RCC 7860 (cell line): ENCODE results near the gene CYP27B1.

Experiments used
- DNase-seq: peaks from one replicate; pipeline ENCODE4 v3.0.0-alpha.2; 2015; ENCODE audit warnings: low spot score
- FAIRE-seq: peaks from 2 replicates; lab custom pipeline; 2012; peaks lifted over from hg19 to GRCh38; lab: Jason Lieb, UNC

The CYP27B1 gene

DNA sequence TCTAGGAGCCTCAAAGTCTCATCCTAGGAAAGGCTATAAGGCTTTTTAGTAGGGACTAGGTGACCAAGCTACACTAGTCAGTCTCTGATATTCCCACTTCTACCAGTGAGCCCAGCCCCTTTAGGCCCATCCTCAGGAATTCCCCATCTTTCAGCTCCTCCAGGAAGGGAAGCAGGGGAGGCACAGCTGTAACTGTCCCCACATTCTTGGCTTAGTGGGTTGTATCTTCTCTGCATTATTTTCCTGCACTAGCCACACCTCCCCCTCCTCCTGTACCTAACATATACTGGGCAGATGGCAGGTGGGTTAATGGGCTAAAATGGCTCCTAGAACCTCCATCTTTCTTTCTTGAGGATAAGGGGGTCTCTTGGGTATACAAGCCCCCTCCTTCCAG is 424 bp upstream of the CYP27B1 start:
- no peak for FAIRE-seq

DNA sequence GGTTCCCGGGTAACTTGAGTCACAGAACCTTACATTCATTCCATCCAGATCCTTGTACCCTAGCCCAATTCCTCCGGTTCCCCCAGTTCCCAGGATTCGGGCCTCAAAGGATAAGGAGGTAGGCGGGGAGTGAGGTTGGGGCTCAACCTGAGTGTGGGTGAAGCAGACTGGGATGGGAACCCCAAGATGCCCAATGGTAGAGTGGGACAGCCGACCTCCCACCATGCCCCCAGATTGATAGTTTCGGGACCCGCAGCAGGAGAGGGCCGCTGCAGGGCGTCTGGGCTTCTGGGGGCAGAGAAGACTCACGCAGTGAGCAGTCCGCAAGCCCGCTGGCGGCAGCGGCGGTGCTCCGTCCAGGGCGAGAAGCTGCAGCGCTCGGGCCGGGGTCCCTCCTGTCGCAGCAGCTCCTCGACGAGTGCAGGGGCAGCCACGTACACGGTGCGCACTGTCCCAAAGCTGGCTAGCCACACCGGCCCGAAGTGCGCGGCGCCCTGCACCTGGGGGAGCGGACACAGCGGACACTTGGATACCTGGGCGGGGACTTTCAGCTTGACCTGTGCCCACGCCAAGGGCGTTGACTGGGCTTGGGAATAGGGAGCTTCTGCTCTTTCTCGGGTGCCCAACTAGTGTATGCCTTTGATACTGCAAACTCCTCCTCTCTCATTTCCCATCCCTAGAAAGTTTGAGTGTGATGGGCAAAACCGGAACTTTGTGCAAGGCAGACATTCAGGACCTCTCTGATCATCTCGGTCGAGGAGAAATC is 997 bp downstream of the CYP27B1 start:
- FAIRE-seq (no peak), DNase-seq (no peak)

More for the DNA sequence above, 424 bp upstream of the CYP27B1 start:
- no peak for DNase-seq

DNA sequence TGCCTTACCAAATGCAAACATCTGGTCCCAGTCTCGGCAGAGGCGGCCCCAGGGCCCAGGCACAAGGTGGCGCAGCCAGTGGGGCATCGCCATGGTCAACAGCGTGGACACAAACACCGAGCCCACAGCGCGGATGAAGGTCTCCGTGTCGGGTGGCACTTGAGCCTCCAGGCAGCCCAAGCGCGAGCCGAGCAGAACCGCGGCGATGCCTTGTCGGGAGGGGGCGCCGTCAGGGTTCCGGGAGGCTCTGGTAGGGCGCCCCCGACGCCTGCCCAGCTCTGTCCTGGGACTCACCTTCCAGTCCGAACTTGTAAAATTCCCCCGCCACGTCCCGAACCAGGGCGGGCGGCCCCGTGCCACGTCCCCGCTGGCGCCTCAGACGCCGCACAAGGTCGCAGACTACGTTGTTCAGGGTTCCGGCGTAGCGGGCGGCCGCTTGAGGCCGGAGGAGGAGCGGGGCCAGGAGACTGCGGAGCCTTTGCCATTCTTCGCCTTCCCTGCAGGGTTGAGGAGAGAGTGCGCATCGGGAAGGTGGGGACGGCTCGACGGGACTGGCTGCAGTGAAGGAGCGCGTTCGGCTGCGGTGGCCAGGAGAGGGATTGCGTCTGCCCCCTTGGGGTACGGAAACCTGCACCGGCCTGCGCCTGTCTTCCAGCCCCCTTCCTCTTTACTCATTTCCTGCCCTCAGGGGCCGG is 1.7 kb downstream of the CYP27B1 start:
- FAIRE-seq (no peak), DNase-seq (no peak)

DNA sequence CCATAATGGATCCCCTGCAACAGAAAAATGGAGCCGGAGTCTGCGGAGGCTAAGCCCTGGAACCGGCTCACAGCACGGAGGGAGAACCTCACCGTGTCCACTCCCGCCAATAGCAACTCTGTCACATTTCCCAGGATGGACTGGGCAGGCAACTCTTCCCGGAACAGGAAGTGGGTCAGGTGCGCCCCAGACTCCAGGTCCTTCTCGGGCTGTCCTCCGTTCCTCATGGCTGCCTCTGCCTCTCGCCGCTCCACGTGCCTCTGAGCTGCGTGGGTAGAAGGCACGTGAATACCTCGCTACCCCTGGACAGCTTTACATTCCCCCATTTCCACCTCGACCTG is 2.2 kb downstream of the CYP27B1 start:
- no peak for FAIRE-seq
- no peak for DNase-seq

DNA sequence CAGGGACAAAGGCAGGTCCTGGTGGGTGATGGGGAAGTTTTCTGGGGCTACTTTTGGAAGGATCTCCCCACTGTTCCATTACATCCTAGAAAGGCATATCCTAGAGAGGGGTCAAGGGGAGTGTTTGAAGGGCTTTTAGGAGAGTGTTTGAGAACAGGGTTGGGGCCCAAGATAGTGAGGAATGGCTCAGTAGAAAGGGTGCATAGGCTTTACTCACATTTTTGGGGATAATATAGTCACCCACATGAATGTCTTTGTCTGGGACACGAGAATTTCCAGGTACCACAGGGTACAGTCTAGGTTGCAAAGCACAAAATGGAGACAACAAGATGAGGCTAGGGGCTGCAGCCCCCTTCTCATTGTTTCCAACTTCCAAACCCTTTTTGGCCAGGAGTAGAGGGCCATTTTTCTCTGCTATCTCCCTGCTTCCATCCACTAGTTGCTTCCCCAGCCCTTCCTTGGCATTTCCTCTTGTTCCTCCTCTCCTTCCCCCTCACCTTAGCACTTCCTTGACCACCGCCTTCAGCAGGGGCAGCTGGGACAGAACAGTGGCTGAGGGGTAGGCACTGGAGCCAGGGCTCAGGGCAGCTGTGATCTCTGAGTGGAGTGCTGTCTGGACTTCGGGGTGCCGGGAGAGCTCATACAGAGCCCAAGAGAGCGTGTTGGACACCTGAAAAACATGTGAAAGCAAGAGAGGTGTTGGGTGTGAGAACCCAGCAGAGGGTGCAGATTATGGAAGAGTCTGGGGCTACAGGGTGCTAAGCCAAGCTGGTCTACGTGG is 2.8 kb downstream of the CYP27B1 start:
- FAIRE-seq, result no peak
- DNase-seq, result no peak

DNA sequence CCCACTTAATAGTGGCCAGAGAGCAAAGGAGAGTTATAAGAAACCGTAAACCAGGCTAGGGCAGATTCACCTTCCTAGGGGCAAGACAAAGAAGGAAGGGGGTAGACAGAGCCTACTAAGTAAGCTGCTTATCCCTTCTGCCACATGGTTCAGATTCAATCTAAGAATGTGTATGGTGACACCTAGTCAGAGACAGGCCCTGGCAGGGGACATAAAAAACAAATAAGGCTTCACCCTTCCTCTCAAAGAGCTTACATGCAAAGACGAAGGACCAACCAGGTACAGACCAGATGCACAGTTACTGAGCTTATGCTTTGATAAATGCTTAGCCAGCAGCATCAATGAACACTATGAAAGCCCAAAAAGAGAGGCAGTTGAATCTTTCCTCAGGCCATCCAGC is 4.4 kb downstream of the CYP27B1 start:
- FAIRE-seq (no peak), DNase-seq (no peak)

DNA sequence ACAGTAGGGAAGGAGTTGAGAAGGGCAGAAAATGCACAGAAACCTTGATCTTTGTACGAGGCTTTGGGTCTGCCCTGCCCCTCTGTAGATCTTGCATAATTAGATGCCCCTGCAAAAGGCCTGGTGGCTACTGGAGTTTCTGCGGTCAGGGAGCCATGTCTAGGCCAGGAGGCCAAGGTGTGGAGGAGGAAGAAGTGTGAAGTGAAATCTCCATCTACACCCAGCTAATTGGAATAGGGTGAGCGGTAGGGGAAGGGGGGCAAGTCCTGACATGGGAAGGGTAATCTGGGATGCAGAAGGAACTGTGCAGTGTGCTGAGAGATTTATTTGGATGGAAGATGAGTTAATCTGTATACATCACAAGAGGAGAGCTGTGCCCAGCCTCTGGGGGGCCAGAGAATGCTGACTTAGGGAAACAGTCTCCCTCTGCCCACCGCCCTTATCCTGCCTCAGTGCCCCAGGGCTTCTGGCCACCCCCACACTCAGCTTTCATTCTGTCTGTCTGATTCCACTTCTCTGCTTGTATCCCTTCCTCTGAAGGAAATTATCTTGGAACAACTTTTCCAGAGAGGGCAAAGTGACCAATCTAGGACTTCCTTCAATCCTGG is 5.4 kb downstream of the CYP27B1 start:
- no peak for DNase-seq
- no peak for FAIRE-seq

DNA sequence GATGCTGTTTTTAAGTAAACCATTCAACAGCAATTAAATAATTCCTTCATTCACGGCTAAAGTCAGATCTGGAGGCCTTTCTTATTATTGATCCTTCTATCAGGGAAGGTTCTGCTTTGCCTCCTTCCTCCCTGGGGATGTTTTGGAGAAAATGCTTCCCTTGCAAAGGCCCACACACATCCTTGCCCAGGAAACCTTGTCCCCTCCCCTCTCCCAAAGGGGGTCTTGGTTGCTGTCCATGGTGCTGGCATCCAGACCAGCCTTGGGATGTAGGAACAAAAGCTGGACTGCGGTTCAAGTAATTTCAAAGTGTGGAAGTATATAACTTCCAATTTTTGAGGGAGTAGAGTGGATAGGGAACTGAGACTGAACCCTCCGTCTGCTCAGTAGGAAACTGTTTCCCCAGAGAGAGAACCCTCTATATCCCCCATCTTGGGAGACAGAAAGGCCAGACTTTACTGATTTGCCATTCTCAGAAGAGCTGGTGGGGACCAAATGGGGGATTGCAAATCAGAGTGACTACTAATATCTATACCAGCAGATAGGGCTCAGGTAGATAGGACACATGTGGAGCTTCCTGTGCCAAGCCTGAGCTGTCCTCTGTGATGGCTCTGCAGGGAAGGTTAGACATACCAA is 6.4 kb downstream of the CYP27B1 start:
- FAIRE-seq (no peak), DNase-seq (no peak)

DNA sequence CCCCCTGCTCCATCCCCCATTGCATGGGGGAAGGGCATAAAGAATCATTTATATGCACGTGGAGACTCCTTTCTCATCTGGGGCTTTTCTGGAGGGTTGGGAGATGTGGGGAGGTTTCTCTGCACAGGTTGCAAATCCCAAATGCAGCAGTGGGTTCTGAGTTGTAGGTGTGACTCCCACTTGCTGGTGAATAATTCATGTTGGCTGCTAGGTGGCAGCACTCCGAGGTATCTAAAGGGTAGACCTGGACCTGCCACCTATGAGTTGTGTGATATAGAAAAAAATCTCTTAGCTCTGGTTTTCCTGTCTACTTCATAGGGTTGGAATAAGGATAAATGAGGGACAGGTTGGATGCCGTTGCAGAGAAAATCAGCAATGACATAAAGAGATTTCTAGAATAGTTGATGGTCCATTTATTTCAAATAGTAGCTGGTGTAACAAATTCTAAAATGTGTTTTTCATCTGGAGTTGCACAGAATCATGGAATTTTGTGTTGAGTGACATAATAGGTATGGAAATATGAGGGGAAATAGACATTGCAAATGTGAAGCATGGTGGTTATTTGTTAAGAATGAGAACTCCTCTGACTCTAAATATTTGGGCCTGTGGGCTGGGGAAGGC is 7.4 kb downstream of the CYP27B1 start:
- no peak for FAIRE-seq
- DNase-seq, result no peak

DNA sequence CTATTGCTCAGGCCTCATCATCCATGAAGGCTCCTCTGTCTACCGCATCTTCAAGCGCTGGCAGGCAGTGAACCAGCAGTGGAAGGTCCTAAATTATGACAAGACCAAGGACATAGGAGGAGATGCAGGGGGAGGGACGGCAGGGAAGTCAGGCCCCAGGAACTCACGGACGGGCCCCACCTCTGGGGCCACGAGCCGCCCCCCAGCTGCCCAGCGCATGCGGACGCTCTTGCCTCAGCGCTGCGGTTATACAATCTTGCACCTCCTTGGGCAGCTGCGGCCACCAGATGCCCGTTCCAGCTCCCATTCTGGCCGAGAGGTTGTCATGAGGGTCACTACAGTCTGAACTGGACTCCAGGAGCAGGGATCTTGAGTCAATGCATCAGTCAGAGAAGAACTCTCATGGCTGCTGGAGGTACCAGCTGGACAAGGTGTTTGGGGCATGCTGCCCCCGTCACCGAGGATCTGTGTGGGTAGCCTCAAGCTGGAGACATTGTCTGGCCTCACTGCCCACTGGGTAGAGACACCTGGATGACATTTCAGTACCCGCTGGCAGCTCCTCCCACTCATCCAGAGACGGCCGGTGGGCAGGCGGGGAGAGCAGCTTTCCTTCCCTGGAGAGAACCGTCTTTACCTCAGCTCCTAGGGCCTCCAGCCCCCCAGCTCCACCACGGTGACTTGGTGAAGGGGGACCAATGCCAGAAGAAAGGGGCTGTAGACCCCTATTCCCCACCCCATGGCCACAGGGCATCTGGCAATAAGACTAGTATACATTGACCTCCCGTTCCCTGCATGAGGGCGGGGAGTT is 8.1 kb downstream of the CYP27B1 start:
- DNase-seq (no peak), FAIRE-seq (no peak)

DNA sequence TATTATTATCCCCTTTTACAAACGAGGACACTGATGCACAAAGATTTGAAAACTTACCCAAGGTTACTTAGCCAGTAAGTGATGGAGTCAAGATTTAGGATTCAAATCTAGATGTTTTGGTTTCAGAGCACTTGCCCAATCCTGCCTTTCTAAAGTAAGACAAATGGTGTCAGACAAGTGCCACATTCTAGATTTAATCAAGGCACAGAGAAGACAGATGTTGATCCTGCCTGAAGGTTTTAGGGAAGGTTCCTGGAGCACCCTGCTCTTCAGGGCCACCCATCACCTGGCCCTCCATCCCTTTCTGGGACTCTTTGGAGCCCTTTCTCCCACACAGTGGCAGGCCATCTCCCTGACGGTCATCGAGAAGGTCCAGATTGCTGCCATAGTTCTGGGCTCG is 9.1 kb downstream of the CYP27B1 start:
- DNase-seq, result no peak

DNA sequence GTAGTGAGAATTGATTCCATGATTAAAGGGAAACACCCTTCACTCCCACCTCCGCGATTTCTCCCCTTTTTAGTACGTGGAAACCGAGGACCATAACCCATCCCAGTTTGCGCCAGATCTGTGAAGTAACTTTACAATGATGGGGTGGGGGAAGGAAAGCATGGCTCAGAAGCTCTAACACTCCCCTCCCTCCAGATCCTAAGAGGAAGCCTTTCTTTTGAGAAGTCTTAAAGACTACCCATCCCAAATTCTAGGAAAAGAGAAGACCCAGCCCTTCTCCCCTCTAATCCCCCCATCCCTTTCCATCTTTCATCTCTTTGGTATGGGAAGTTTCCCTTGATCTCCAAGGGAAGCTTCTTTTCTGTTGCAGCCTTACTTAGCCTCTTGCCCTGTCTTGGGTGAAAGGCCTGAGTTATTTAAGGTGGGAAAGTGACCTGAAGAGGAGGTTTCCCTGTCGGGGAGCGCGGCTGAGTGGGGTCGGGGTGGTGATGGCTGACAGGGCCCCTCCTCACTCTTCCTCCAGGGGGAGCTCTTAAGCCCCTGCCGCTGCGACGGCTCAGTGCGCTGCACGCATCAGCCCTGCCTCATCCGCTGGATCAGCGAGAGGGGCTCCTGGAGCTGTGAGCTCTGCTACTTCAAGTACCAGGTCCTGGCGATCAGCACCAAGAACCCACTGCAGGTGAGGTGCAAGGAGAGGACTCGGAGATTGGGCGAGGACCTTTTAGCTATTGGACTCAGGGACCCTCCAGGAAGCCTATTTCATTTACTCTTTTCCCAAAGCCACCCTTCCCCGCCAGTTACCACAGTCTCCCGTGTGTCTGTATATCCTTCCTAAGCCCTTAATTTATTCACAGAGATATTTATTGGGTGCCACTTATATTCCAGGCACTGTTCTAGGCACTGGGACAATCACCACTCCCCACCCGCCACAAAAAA is 10.2 kb downstream of the CYP27B1 start:
- no peak for DNase-seq
- no peak for FAIRE-seq

More for the DNA sequence above, 9.1 kb downstream of the CYP27B1 start:
- FAIRE-seq, result no peak

DNA sequence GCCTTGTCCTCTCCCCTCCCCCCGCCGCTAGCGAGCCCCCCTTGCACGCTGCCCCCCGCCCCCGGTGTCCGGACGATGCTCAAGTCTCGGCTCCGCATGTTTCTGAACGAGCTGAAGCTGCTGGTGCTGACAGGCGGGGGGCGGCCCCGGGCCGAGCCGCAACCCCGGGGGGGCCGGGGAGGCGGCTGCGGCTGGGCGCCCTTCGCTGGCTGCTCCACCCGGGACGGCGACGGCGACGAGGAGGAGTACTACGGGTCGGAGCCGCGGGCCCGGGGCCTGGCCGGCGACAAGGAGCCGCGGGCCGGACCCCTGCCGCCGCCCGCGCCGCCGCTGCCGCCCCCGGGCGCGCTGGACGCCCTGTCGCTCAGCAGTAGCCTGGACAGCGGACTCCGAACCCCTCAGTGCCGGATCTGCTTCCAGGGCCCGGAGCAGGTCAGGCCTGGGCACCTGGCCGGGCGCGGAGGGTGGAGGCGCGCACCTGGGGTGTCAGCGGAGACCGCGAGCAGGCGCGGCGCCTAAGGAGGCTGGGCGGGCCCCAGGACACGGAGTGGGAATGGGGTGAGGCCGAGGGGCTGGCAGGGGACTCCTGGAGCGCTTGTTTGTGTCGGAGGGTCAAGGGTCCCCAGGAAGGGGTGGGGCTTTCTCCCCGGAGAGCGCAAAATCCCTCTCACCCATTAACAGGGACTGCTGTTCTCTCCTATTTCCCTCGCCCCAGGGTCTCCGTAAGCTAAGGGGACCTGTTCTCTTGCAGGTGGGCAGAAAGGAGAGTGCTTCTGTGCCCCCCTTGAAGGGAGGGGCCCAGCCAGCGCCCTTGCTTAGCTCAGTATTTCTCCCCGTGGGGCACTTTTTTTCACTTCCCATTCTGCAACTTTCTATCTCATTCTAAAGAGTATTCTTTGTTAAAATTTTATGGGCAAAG is 11.2 kb downstream of the CYP27B1 start:
- no peak for DNase-seq
- FAIRE-seq, result no peak

DNA sequence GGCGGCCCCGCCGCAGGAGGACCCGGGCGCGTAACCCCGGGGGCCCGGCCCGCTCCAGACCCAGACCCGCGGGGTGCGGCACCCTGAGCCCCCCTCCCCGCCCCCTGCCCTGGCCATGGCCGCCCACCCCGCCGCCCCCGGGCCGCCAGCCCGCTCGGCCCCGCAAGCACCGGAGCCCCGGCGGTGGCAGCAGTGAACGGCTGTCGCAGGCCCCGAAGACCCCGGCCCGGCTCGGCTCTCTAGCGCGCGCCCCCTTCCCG is 11.8 kb downstream of the CYP27B1 start:
- DNase-seq (no peak), FAIRE-seq (no peak)

DNA sequence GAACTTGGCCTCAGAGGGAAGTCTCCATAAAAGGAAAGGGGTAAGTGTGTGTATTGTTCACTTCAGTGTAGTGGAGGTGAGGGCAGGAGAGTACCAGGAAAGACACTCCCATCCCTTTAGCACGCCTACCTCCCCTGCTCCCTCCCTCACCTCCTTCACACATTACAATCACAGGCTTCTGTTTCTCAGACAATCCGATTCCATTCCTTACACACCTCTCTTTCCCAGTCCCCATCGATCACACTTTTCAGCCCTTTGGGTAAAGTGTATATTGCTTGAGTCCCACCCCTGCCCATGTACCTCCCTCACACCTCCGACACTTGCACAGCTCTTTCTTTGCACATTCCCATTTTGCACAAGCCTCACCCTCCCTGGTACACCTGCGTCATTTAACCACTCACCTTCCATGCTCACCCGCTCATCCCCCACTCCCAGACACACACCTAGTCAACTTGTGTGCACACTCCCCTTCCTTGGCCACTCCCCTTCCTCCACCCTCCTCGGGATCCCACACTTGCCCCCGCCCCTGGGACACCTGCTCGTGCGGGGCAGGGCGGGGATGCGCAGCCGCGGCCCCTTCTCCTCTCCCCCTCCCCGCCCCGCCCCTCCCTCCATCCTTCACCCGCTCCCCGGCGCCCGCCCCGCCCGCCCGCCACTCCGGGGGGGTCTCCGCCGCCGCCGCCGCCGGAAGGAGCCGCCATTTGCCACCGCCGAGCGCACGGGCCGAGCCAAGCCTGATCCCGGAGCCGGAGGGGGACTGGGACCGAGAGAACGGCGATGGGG is 12.3 kb downstream of the CYP27B1 start, which contains the start of gene MARCHF9:
TSS of gene MARCHF9 (plus strand) at position 693 of the 783 bp plus-strand sequence. CDS start 426 bp downstream, outside the sequence.
- no peak for DNase-seq
- no peak for FAIRE-seq

DNA sequence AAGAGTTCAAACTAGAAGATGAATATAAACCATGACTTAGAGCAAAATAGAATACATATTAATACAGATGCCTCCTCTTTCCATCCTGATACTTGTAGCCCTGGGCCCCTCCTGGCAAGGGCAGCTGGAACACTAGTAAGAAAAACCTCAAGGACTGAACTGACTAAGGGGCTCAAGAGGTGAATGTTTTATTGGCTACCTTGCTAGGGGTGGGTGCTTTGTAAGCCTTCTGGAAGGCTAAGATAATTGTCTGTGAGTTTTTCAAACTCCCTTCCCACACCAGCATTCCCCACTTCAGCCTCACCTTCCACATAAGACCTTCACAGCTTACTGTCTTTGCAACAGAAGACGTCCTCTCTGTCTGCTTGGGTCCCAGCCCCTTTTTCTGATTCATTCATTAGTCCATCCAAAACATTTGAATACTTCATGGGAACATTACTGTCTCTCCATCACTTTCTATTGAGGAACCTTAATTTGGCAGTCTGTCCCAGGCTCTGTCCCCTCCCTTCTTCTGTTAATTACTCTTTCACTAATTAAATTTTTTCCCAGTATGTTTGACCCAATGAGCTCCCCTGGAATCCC is 13.0 kb downstream of the CYP27B1 start:
- DNase-seq, result no peak
- no peak for FAIRE-seq

DNA sequence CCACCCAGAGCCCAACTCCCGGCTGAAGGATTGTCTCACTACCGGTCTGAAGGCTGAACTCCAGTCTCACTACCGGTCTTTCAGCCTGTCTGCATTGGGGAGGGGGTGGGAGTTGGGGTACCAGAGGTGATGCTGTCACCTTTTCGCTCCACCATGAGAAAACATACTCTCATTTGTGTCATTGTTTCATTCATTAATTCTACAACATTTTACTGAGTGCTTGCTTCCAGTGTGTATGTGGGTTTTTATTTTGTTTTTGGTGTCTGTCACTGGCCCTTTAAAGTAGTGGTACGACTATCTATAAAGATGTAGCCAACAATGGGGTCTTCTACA is 14.2 kb downstream of the CYP27B1 start:
- DNase-seq, result no peak
- FAIRE-seq, result no peak
